ENCODE results near the gene ILKAP. TPM values are rescaled to one million over a fixed set of nuclear protein-coding genes. Genes with fewer than 3 reads are reported as not detected.

Gene ILKAP
- total RNA-seq, 1 experiment from 2014 or later = 41.5 TPM

DNA sequence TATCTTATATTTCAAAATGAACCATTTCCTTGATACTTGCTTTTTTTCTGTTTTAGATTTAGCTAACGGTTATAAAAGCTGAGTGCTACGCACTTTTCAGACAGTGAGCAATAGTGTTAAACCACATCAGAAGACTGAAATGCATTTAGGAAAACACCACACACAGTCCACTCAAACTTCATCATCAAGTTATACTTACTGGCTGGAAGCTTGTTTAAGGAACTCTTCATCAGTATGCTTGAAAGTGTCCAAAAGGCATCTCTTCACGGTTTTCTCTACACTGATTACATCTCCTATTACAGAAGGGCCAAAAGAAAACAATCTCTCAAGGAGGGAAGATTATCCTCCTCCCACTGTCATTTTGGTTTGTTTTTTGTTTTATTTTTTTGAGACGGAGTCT, 19.7 kb downstream of the ILKAP start:
- no peak overlapping the region for H2BK15ac ChIP-seq (ENCODE audit: low read depth, low read length)
- Mint-ChIP-seq H3K36me3 (ENCODE audit: insufficient read depth in 1 of 3, low read depth in 3 of 3) (peaks cover 35 to 98% (median 91%) of the 10 kb centered on the region in 3 experiments; a peak in 6 of 7 replicates), H3K4me1 (no peaks in the 10 kb centered on the region), H3K27me3 (ENCODE audit: low read depth) (no peaks in the 10 kb centered on the region), H3K4me3 (no peak overlapping the region), H3K9me3 (no peaks in the 10 kb centered on the region), H3K27ac (no peak overlapping the region)
- no peak overlapping the region for H2AFZ ChIP-seq (ENCODE audit: low read length)
- H3T11ph ChIP-seq (ENCODE audit: low read length) = no peak overlapping the region
- H3K23me2 ChIP-seq (ENCODE audit: insufficient read length, low read depth, low read length, poor library complexity, severe bottlenecking) = no peaks in the 10 kb centered on the region
- no peak overlapping the region for H3K4me2 ChIP-seq (ENCODE audit: insufficient read depth, insufficient read length, low read length)
- H3K4ac ChIP-seq (ENCODE audit: low read depth, low read length) = no peak overlapping the region
- no peaks in the 10 kb centered on the region for H3K79me1 ChIP-seq (ENCODE audit: insufficient read depth, low read depth, low read length, poor library complexity, severe bottlenecking)
- DNase-seq = no peak
- no peak overlapping the region for H4K91ac ChIP-seq (ENCODE audit: insufficient read length, low read depth, low read length)
- H4K20me1 ChIP-seq (ENCODE audit: control insufficient read depth, insufficient read depth, insufficient read length) = no peaks in the 10 kb centered on the region
- TF ChIP-seq, protein P1, sequence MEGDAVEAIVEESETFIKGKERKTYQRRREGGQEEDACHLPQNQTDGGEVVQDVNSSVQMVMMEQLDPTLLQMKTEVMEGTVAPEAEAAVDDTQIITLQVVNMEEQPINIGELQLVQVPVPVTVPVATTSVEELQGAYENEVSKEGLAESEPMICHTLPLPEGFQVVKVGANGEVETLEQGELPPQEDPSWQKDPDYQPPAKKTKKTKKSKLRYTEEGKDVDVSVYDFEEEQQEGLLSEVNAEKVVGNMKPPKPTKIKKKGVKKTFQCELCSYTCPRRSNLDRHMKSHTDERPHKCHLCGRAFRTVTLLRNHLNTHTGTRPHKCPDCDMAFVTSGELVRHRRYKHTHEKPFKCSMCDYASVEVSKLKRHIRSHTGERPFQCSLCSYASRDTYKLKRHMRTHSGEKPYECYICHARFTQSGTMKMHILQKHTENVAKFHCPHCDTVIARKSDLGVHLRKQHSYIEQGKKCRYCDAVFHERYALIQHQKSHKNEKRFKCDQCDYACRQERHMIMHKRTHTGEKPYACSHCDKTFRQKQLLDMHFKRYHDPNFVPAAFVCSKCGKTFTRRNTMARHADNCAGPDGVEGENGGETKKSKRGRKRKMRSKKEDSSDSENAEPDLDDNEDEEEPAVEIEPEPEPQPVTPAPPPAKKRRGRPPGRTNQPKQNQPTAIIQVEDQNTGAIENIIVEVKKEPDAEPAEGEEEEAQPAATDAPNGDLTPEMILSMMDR (conservative IDR thresholded peaks at IDR 0.05) = no peak
- no peaks in the 10 kb centered on the region for H3K9me3 ChIP-seq (ENCODE audit: control insufficient read depth, low read depth, low read length)
- H2BK120ac ChIP-seq (ENCODE audit: low read depth, low read length, poor library complexity, severe bottlenecking) = no peak overlapping the region
- no peak overlapping the region for H2BK20ac ChIP-seq (ENCODE audit: low read depth, low read length, poor library complexity, severe bottlenecking)
- no peaks in the 10 kb centered on the region for H3K79me2 ChIP-seq (ENCODE audit: insufficient read depth, low read length)
- no peaks in the 10 kb centered on the region for H3K27me3 ChIP-seq (ENCODE audit: insufficient read depth, low read length)
- no peak overlapping the region for H3K14ac ChIP-seq (ENCODE audit: insufficient read depth, low read length)
- H2AK5ac ChIP-seq (ENCODE audit: insufficient read length, low read length) = no peak overlapping the region
- H4K5ac ChIP-seq (ENCODE audit: insufficient read length, low read depth, low read length) = no peak overlapping the region
- no peak overlapping the region for H2BK5ac ChIP-seq (ENCODE audit: insufficient read length, low read length)
- H3K23ac ChIP-seq (ENCODE audit: insufficient read length, low read depth, low read length) = no peak overlapping the region
- no peak overlapping the region for H4K8ac ChIP-seq (replicated peaks; ENCODE audit: insufficient read length, low read depth, low read length)
- no peak overlapping the region for H3K27ac ChIP-seq (ENCODE audit: insufficient read length, low read depth, low read length)
- H3K4me1 ChIP-seq (ENCODE audit: insufficient read depth, low read length) = no peaks in the 10 kb centered on the region
- no peak overlapping the region for H2BK12ac ChIP-seq (ENCODE audit: insufficient read length, low read depth, low read length)
- no peak overlapping the region for H3K18ac ChIP-seq (ENCODE audit: insufficient read length, low read depth, low read length)
- H3K56ac ChIP-seq (ENCODE audit: insufficient read length, low read depth, low read length) = no peak overlapping the region
- WGBS (ENCODE audit: extremely low coverage, insufficient read length, low lambda C conversion rate) = no CpG with 5 or more reads among the region's 4 CpGs
- H3K9ac ChIP-seq (ENCODE audit: extremely low read depth, insufficient read length, low read length) = no peak overlapping the region

Measured in H9 (cell line).